HL-60 (cell line): ENCODE measurements around the gene SH3YL1.

Experiments used
- DNase-seq, 2 experiments: peaks; one replicate each; pipeline ENCODE4 v3.0.0-alpha.2; 2010 to 2020; ENCODE audit warnings: low read depth in 1 of 2, low spot score in 1 of 2
- H3K27ac ChIP-seq: fragments of 250-450 bp; sonication (Bioruptor Pico); replicated peaks from 2 replicates; pipeline ENCODE4 v1.5.1; 2020; ENCODE audit warnings: mild to moderate bottlenecking, moderate library complexity
- H3K27me3 ChIP-seq: fragments of 250-450 bp; sonication (Bioruptor Pico); 2 replicates; pipeline ENCODE4 v1.5.1; 2021; ENCODE audit warnings: mild to moderate bottlenecking, moderate library complexity; ENCODE audit not compliant: insufficient read depth, poor library complexity, severe bottlenecking
- H3K4me3 ChIP-seq: replicated peaks from 2 replicates; pipeline ENCODE4 v1.5.1; 2011; ENCODE audit warnings: mild to moderate bottlenecking, control low read depth, low read length; ENCODE audit not compliant: insufficient read depth
- CTCF ChIP-seq: IDR thresholded peaks from one replicate; pipeline ENCODE4 v1.5.1; 2011; ENCODE audit warnings: low read length, control low read depth, inconsistent platforms; ENCODE audit not compliant: insufficient read depth
- GABPA ChIP-seq: IDR thresholded peaks from 2 replicates; pipeline ENCODE4 v1.6.1; 2012; ENCODE audit warnings: low read depth
- POLR2AphosphoS5 ChIP-seq: IDR thresholded peaks from 2 replicates; pipeline ENCODE4 v1.6.1; 2012; ENCODE audit warnings: low read depth
- REST ChIP-seq: IDR thresholded peaks from 2 replicates; pipeline ENCODE4 v1.6.1; 2012; ENCODE audit warnings: low read depth; ENCODE audit not compliant: insufficient replicate concordance
- SPI1 ChIP-seq: IDR thresholded peaks from 2 replicates; pipeline ENCODE4 v1.6.1; 2012; ENCODE audit warnings: low read depth, mild to moderate bottlenecking, borderline replicate concordance

Gene SH3YL1

GRCh38 chr2:252001-252602 is 11.7 kb downstream of the SH3YL1 start:
- no peak overlapping the region for H3K4me3 ChIP-seq
- TF ChIP-seq POLR2AphosphoS5 (no peak), CTCF (no peak), GABPA (no peak), REST (no peak), SPI1 (no peak)
- H3K27ac ChIP-seq = no peak overlapping the region
- no peaks in the 10 kb centered on the region for H3K27me3 ChIP-seq
- no peak for DNase-seq

GRCh38 chr2:249538-250042 is 14.2 kb downstream of the SH3YL1 start:
- H3K4me3 ChIP-seq = no peak overlapping the region
- no peak for TF ChIP-seq GABPA
- no peak for TF ChIP-seq CTCF
- TF ChIP-seq POLR2AphosphoS5 = no peak
- no peak for TF ChIP-seq SPI1
- TF ChIP-seq REST = no peak
- no peak overlapping the region for H3K27ac ChIP-seq
- no peaks in the 10 kb centered on the region for H3K27me3 ChIP-seq
- DNase-seq = no peak

- H3K27ac ChIP-seq = no peak overlapping the region
- TF ChIP-seq GABPA (no peak), SPI1 (no peak)
- H3K27me3 ChIP-seq = no peaks in the 10 kb centered on the region
- H3K4me3 ChIP-seq = no peak overlapping the region
- no peak for DNase-seq
Measured at GRCh38 chr2:248724-249123, 15.1 kb downstream of the SH3YL1 start.

GRCh38 chr2:246489-247144 is 17.2 kb downstream of the SH3YL1 start:
- Histone ChIP-seq H3K4me3 (no peak overlapping the region), H3K27me3 (no peaks in the 10 kb centered on the region), H3K27ac (no peak overlapping the region)
- TF ChIP-seq CTCF (peak; percentile 16), POLR2AphosphoS5 (no peak), SPI1 (peak; percentile 26; the same call in 1 of the 2 replicates)
- peak in 1 of 2 experiments; percentile 50 for DNase-seq
